CD4-positive, alpha-beta T cell treated with Interferon alpha-2 for 1 hour (primary cell): Measurements from ENCODE around the gene HMCN2.

Source experiments
- DNase-seq, 2 donors: peaks; one replicate each; pipeline ENCODE4 v3.0.0-alpha.2; 2020 to 2022

HMCN2 gene

DNA sequence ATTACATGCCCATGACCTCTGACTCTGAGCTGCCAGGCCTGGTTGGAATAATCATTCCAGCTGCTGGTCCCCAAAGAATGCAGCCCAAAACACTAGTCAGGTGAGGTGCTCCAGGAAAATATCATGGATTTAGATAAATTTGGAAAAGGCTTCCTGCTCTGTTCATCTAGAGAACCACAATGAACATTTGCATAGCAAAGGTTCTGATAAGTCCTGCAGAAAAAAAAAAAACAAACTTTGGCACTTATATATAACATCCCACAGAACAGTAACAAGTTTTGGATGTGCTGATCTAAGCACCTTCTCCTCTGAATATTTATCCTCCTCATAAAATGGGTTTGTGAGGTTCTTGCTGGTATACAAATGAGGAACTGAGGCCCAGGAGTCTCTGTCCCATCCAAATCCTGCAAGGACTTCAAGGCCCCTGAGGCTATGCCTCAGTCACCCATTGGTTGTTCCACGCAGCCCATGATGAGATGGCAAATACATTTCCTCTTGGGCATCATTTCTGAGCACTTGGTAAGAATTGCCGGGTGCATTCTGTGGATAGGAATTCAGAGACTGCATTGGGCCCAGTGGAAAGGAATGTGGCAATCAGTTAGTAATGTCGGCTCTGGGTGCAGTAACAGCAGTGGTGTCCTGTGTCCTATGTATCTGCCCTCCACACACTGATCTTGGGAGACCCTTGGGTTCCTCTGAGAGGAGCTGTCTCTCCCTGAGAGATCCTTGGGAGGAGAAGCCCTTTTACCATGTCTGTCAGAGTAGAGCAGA is 105.8 kb downstream of the HMCN2 start:
- no peak for DNase-seq

DNA sequence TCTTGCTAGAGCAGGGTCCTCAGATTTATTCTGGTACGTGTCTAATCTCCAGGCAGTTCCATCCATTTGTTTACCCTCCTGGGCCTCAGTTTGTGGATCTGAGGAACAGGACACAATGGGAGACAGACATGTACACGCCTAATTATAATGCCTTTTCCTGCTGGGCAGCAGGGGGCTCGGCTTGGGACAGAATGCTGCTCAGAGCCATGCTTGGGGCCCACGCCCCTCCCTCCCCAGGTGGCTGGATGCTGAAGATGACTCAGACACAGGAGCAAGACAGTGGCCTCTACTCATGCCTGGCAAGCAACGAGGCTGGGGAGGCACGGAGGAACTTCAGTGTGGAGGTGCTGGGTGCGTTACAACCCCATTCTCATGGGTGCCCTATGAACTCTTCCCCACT is 106.5 kb downstream of the HMCN2 start:
- no peak for DNase-seq

DNA sequence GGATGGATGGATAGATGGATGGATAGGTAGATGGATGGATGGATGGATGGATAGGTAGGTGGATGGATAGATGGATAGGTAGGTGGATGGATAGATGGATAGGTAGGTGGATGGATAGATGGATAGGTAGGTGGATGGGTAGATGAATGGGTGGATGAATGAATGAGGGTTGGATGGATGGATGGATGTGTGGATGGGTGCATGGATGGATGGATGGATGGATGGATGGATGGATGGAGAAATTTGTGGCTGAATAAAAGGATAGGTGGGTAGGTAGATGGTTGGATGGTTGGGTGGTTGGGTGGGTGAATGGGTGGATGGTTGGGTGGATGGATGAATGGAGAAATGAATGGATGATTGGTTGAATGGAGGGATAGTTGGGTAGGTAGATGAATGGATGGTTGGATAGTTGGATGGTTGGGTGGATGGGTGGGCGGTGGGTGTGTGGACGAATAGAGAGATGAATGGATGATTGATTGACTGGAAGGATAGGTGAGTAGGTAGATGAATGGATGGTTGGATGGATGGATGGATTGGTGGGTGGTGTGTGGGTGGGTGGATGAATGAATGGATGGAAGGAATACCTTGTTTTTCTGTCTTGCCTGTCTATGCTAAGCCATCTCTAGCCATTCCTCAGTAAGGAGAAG is 108.2 kb downstream of the HMCN2 start:
- DNase-seq: no peak

DNA sequence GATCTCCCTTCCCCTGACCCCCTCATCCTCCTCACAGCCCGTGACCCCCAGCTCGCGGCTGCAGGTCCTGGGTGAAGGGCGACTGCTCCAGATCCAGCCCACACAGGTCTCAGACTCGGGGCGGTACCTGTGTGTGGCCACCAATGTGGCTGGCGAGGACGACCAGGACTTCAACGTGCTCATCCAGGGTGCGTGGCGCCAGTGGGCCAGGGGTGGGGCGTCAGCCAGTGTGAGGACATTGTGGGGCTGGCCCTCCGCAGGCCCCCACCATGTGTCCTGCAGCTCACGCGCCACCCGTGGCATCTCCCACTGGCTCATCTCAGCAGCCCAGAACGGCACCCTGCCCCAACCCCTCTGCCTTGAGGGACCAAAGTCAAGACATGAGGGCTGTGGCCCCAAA is 112.1 kb downstream of the HMCN2 start:
- no peak for DNase-seq

DNA sequence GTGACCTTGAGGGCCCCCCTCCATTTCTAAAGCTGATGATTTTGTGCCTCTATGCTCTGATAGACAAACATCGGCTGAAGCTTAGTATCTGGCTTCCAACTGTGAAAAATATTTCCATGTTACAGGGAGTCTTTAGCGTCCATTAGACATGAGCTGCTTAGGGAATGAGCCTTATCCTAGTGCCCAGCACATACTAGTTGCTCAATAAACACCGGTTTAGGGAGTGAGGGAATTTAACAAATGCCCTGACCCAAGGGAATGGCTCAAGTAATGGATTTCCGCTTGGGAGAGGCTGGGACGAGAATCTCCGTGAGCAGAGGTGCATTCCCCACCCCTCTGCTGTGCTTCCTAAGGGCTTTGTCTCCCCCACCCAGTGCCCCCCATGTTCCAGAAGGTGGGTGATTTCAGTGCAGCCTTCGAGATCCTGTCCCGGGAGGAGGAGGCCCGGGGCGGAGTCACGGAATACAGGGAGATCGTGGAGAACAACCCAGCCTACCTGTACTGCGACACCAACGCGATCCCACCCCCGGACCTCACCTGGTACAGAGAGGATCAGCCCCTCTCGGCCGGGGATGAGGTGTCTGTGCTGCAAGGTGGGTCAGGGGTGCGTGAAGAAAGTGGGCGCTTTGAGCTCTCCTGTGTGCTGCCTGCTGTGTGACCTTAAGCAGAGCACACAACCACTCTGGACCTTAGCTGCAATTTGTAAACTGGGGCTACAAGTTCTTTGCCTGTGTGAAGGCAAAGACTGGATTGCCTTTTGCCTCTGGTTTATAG is 113.5 kb downstream of the HMCN2 start:
- DNase-seq: no peak

DNA sequence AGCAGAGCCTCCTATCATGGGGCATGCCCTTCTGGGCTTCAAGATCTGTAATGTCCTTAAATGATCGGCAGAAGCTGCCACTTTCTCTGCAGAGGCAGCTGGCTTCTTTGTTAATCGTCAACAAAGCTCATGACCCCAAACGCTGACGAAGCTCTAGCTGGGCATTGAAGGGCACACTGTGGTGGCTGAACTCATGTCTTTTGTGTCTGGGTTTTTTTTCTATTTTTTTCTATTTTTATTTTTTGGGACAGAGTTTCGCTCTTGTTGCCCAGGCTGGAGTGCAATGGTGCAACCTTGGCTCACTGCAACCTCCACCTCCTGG is 114.0 kb downstream of the HMCN2 start:
- no peak for DNase-seq

DNA sequence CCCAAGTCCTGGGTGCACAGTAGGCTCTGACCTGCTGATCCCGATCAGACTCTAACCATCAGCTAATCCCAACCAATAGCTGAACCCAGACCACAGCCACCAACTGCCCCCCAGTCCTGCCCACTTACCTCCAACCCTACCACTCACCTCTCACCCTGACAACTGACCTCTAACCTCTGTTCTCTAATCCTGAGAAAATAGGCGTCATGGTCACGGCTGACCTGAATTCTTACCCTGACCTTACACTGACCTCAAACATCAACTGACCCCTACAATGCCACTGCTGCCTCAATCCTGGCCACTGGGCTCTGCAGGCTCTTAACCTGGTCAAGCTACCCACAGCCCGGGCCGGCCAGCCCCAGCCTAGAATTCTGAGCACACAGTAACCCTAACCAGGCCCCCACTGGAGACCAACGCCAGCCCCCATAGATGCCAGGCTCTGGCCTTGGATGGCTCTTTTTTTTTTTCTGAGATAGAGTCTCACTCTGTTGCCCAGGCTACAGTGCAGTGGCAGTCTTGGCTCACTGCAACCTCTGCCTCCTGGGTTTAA is 115.4 kb downstream of the HMCN2 start:
- DNase-seq: no peak

DNA sequence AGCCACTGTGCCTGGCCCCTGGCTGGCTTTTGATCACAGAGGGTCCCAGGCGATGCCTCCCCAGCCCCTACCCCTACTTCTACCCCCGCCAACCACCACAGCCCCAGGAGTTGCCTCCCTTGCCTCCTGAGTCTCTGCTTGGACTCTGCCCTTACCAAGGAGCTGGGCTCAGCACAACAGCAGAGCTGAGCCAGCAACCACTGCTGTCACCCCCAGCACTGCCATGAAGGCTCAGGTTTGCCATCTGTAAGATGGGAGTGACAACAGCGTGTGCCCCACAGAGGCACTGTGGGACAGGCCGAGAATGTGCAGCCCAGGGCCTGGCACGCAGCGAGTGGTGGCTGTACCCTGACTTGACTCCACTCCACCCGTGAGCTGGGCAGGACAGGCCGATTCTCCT is 116.1 kb downstream of the HMCN2 start:
- DNase-seq: no peak

DNA sequence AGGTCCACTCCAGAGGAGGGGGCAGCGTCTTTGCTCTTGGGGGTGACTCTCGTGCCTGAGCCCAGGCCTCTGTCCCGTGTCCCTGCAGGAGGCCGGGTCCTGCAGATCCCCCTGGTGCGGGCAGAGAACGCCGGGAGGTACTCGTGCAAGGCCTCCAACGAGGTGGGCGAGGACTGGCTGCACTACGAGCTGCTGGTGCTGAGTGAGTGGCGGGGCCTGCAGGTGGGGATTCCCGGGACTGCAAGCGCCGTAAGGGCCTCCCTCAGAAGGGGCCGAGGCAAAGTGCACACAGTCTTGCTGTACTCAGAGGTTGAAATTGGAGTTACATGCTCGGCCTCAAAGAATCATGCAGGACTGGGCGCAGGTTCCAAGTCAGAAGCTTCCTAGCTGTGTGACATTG is 116.5 kb downstream of the HMCN2 start:
- no peak for DNase-seq

DNA sequence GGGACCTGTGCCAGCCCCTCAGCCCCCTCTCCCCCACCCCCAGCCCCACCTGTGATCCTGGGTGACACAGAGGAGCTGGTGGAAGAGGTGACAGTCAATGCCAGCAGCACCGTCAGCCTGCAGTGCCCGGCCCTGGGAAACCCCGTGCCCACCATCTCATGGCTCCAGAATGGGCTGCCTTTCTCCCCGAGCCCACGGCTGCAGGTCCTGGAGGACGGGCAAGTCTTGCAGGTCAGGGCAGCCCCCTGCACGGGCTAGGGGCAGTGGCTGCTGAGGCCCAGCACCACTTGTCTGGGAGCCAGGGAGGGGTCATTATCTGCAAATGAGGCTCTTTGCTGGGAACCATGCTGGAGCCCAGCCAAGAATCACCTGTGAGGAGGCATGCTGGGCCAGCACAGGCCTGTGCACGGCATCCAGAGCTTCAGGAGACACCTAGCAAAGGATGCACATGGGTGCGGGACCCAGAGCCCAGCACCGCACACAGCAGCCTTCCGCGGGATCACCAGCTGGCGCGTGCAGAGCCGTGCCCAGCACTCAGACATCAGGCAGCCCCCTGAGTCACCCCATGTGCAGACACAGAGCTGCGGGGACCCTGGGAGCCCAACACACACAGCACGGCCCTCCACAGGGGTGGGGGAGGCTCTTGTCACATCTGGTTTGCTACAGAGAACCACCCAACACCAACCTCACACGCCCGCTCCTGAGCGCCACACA is 117.2 kb downstream of the HMCN2 start:
- DNase-seq: no peak

DNA sequence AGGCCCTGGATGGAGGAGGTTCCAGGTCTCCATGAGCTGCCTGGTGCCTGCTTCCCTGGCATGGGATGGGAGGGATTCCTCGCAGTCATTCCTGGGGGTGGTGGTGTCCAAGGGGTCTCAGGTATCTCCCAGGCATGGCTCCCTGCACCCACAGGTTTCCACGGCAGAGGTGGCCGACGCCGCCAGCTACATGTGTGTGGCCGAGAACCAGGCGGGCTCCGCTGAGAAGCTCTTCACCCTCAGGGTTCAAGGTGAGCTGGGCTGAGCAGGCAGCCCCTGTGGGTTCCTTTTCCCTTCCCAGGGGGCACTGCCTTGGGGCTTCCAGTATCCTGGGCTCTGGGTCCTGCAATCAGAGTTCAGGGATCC is 117.8 kb downstream of the HMCN2 start:
- DNase-seq: no peak

DNA sequence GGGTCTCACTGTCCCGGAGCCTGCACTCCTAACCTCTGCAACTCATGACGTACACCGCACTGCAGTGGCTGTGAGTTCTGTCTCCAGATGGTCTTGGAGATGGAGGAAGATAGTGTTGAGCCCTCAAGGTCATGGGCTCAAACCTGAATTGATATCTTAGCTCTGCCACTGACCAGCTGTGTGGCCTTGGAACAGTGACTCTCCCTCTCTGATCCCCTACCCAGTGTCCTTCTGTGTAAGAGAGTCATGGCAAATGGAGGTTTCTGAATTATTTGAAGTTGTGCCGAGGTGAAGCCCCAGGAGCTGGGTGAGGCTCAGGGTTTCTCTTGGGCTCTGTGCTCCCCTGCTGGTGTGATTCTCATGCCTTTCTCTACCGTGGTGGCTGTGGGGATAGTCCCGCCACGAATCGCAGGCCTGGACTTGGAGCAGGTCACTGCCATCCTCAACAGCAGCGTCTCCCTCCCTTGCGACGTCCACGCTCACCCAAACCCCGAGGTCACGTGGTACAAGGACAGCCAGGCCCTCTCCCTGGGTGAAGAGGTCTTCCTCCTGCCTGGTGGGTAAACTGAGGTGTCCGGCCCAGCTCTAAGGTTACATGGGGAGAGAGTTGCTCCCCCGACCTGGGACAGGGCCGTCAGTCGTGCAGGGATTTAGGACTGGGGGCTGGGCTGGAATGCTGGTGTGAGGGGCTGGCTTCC is 118.6 kb downstream of the HMCN2 start:
- no peak for DNase-seq

DNA sequence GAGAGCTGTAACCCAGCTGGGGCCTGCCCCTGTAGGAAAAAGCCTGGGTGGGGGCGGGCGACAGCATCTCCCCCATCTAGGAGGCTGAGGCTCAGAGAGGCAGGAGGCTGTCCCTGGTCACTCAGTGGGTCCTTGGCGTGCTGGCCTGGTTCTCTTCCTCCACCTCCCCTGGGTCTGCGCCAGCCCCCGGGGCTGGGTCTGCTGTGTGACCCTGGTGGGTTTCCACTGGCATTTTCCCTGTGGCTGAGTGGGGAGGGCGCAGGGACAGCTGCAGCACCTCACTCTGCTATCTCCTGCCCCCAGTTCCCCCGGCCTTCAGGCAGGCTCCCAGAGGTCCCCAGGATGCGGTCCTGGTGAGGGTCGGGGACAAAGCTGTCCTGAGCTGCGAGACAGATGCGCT is 119.7 kb downstream of the HMCN2 start:
- DNase-seq: no peak

DNA sequence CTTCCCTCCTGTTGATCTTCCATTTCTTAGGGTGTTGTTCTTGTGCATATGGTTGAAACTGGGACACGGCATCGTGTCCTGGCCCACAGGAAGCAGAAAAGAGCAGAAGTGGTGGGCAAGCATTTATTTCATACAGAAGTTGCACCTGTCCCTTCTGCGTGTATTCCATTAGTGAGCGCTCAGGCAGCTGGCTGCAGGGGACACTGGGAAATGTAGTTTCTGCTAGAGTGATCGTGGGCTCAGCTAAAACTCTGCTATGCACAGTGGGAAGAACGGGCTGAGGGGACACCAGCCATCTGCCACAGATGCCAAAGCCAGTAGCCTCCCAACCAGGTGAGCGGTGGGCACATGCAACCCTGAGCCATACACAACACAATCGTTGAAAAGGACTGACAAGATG is 121.8 kb downstream of the HMCN2 start:
- no peak for DNase-seq

DNA sequence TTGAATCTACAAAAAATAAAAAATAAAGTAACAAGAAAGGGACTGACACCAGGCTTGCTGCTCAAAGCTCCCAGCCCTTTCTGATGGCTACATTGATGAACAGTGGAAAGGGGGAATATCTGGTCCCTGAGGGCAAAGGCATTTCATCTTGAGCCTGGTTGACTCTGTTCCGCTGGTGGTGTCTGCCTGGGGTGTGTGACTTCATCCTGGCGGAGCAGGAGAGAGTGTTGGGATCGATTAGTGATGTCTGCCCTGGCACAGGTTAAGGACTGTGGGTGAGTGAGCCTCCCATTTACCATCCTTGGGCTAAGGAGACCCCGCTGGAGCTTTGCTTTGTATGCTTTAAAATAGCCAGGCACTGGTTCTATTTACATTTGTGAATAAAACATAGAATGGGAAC is 122.3 kb downstream of the HMCN2 start:
- no peak for DNase-seq

DNA sequence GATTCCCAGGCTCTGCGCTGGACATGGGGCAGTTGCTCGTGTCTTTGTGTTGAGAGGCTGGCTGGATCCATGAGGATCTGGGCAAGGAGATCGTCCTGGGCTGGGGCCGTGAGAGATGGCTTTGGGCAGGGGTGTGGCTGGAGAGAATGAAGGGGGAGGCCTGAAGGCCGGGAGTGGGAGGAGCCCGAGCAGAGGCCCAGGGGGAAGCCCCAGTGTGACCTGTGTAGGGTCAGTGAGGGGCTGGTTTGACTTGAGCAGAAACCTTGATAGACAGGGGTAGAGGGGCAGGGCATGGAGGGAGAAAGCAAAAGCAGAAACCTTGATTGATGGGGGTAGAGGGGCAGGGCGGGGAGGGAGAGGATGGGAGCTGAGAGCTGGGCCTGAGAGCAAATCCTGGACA is 124.8 kb downstream of the HMCN2 start:
- no peak for DNase-seq

DNA sequence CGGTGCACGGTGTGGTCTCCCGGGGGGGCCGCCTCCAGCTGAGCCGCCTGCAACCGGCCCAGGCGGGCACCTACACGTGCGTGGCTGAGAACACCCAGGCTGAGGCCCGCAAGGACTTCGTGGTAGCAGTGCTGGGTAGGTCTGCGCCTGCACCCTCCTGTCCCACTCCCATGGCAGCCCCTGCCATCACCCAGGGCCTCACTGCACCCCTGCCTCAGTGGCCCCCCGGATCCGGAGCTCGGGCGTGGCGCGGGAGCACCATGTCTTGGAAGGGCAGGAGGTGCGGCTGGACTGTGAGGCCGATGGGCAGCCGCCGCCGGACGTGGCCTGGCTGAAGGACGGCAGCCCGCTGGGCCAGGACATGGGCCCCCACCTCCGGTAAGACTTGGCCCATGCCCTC is 125.4 kb downstream of the HMCN2 start:
- no peak for DNase-seq

DNA sequence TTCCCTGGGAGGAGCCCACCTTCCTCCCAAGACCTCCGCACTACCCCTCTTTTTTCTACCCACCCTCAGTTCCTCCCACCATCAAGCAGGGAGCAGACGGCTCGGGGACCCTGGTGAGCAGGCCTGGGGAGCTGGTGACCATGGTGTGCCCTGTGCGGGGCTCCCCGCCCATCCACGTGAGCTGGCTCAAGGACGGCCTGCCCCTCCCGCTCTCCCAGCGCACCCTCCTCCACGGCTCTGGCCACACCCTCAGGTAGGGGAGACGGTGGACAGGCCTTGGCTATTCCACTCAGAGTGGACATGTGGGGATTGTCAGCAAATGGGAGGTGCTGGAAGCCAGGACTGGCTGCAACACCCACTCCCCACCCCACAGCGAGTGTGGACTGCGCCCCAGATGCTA is 126.3 kb downstream of the HMCN2 start:
- DNase-seq: no peak

DNA sequence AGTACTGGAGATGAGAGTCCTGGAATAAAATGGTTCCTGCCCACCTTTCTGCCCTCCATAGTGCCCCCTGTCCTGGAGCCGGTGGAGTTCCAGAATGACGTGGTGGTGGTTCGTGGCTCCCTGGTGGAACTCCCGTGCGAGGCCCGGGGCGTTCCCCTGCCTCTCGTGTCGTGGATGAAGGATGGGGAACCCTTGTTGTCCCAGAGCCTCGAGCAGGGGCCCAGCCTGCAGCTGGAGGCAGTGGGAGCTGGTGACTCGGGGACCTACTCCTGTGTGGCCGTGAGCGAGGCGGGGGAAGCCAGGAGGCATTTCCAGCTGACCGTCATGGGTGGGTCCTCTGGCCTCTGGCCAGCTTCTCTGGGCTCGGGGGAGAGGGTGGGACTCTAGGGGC is 128.1 kb downstream of the HMCN2 start:
- no peak for DNase-seq

DNA sequence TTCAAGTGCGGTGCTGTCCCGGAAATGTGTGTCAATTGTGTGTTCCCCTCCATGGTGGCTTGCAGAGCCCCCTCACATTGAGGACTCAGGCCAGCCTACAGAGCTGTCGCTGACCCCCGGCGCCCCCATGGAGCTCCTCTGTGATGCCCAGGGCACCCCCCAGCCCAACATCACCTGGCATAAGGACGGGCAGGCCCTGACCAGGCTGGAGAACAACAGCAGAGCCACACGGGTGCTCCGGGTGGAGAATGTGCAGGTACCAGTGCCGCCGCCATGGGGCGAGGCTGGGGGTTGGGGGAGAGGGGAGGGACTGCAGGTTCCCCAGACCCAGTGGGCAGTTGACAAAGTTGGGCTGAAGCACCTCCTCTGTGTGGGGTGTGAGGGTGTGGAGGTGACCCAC is 128.8 kb downstream of the HMCN2 start:
- DNase-seq: no peak

DNA sequence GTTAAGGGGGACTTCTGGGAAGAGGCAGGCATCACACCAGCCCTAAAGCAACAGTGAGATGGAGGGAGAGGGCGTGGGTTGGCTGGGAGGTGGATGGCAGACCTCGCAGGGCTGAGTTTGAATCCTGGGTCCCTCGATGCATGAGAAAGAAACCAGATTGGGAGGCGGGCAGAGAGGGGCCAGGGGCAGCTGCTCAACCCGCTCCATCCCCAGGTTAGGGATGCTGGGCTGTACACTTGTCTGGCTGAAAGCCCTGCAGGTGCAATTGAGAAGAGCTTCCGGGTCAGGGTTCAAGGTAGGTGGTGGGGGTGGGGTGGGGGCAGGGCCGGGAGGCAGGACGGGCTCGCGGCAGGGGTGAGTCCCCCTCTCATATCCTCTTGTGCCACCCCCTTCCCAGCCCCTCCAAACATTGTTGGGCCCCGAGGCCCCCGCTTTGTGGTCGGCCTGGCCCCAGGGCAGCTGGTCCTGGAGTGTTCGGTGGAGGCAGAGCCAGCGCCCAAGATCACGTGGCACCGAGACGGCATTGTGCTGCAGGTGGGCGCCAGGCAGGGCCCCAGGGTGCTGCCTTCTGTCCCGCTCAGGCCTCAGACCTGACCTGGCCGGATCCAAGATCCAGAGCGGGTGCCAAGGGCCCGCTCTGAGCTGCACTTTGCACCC is 129.4 kb downstream of the HMCN2 start:
- DNase-seq: no peak

DNA sequence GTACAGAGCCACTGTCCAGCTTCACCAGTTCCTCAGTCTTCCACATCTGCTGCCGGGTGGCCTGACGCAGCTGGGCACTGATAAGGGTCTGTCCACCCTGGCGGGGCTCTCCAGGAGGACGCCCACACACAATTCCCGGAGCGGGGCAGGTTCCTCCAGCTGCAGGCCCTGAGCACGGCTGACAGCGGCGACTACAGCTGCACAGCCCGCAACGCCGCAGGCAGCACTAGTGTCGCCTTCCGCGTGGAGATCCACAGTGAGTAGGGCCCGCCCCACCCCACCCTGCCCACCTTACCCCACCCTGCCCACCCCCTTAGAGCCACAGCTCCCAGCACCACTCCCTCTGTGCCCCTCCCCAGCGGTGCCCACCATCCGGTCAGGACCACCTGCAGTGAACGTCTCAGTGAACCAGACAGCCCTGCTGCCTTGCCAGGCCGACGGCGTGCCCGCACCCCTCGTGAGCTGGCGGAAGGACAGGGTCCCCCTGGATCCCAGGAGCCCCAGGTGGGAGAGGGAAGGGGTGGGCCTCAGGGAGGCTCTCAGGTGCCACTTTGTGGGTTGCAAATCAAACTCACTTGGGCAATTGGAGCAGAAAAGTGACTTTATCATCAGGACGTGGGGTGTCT is 130.4 kb downstream of the HMCN2 start:
- DNase-seq: no peak
